Measurements from ENCODE around the gene NKAIN1.

DNA sequence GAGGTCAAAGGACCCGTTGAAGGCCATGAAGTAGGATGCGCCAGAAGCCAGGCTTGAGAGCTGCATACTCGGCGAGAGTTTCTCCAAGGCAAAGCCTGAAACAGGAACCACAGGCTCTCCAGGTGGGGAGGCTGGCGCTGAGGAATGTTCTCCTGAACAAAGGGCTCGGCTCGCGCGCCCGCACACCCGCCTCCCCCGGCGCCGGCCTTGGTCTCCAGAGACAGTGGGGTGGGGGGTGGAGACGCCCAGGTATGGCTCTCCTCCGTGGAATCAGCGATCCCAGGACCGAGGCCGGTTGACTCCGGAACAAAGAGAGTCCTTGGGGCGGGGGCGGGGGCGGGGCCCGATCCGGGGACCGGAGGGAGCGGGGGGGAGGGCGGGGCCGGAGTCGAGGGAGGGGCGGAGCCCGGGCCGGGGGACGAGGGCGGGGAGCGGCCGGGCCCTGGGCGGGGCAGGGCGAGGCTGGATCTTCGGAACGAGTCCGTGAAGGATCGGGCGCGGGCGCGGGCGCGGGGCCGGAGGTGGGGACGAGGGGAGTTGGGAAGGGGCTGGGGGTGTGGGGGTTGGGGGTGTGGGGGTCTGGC lies 85.0 kb downstream of the NKAIN1 start:
- TF ChIP-seq CTCF (optimal IDR thresholded peaks at IDR 0.05 in 1 of 3, IDR thresholded peaks at IDR 0.05 in 1 of 3, conservative IDR thresholded peaks at IDR 0.05 in 1 of 3; ENCODE audit: extremely low read depth in 1 of 3, insufficient read depth in 2 of 3, low read length in 3 of 3) (no peak), EZH2 (IDR thresholded peaks at IDR 0.05; ENCODE audit: low read length) (no peak)
